Measurements from ENCODE around the gene PREX1. TPM values are rescaled to one million over a fixed set of nuclear protein-coding genes. Genes with fewer than 3 reads are reported as not detected.
"Not testable (repeated sequence)": the region's sequence is repeated elsewhere in the genome, so short reads cannot be mapped to it uniquely, and the experiment has no call there.

The PREX1 gene
- total RNA-seq, 1 donor from 2014 or later: 80.3 TPM

DNA sequence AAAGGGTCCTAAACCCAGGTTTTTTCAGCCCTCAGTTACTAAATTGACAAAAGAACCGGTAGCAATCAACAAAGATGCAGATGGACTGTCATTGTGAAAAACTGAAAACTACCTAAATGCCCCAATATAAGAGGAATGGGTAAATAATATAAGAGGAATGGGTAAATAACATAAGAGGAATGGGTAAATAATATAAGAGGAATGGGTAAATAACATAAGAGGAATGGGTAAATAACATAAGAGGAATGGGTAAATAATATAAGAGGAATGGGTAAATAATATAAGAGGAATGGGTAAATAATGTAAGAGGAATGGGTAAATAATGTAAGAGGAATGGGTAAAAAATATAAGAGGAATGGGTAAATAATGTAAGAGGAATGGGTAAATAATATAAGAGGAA lies 15.7 kb downstream of the PREX1 start:
- H3K27ac Mint-ChIP-seq; DNase-seq (ENCODE audit: low spot score); H3K9me3 Mint-ChIP-seq; H3K27me3 Mint-ChIP-seq (ENCODE audit: low read depth); intact Hi-C loops (cut with micrococcal nuclease); H3K4me3 Mint-ChIP-seq (ENCODE audit: low read depth): not testable (repeated sequence)
- Mint-ChIP-seq H3K4me1 (ENCODE audit: low read depth) (peaks cover 19% of the 10 kb centered on the region), H3K36me3 (ENCODE audit: low read depth) (peaks cover 40% of the 10 kb centered on the region)

DNA sequence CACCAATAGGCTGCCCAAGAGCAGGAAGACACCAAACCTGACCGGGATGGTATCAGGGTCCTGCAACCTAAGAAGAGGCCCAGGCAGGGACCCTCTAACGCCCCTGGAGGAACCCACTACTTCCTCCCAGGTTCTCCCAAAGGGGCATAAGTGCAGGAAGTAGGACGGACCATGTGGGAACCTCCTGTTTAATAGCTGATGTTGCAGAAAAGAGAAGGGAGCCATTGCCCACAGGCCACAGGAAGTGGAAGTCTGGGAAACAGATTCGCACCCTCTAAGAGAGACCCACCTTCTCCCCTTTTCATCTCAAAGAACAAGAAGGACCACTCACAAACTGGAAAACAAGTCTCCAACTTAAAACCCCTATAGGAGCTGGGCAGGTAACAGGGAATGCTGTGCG lies 18.1 kb downstream of the PREX1 start:
- H3K36me3 Mint-ChIP-seq (ENCODE audit: low read depth): peaks cover 38% of the 10 kb centered on the region
- H3K4me1 Mint-ChIP-seq (ENCODE audit: low read depth): peaks cover 5% of the 10 kb centered on the region
- intact Hi-C loops (cut with micrococcal nuclease): no loop called here
- no peak for DNase-seq (ENCODE audit: low spot score)
- H3K27ac Mint-ChIP-seq: no peak overlapping the region
- H3K4me3 Mint-ChIP-seq (ENCODE audit: low read depth): no peak overlapping the region
- no peaks in the 10 kb centered on the region for H3K27me3 Mint-ChIP-seq (ENCODE audit: low read depth)
- peaks cover 14% of the 10 kb centered on the region for H3K9me3 Mint-ChIP-seq

DNA sequence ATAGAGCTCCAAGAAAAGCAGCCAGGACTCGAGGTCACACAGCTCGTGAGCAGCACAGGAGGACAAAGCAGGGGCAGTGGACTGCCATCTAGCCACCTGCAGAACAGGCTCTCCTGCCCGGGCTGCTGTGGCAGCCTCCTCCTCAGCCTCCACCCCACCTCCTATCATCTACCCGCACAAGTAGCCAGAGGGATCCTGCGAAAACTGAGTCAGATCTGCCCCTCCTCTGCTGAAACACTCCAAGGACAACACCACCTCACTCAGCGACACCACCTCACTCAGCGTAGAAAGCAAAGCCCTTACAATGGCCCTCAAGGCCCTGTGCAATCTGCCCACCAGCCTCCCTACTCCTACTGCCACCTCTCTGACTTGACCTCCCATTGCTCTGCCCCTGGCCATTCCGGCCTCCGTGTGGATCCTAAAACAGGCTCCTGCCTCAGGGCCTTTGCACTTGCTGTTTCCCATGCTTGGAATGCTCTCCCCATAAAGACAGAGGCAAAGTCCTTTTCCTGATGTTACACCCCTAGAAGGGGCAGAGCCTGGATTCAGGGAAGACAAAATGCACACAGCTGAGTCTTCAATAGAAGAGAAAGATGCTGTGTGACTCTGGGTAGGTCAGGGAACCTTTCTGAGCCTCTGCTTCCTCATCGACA lies 19.3 kb downstream of the PREX1 start:
- H3K27me3 Mint-ChIP-seq (ENCODE audit: low read depth): no peaks in the 10 kb centered on the region
- intact Hi-C loops (cut with micrococcal nuclease): no loop called here
- no peak overlapping the region for H3K4me3 Mint-ChIP-seq (ENCODE audit: low read depth)
- DNase-seq (ENCODE audit: low spot score): no peak
- no peak overlapping the region for H3K27ac Mint-ChIP-seq
- H3K36me3 Mint-ChIP-seq (ENCODE audit: low read depth): peaks cover 45% of the 10 kb centered on the region
- H3K4me1 Mint-ChIP-seq (ENCODE audit: low read depth): peaks cover 4% of the 10 kb centered on the region
- H3K9me3 Mint-ChIP-seq: peaks cover 14% of the 10 kb centered on the region

- Mint-ChIP-seq H3K27ac (no peak overlapping the region), H3K4me1 (ENCODE audit: low read depth) (peaks cover 4% of the 10 kb centered on the region), H3K4me3 (ENCODE audit: low read depth) (no peak overlapping the region), H3K9me3 (peaks cover 14% of the 10 kb centered on the region), H3K27me3 (ENCODE audit: low read depth) (no peaks in the 10 kb centered on the region), H3K36me3 (ENCODE audit: low read depth) (peaks cover 45% of the 10 kb centered on the region)
- no peak for DNase-seq (ENCODE audit: low spot score)
- intact Hi-C loops (cut with micrococcal nuclease): no loop called here
These were observed 20.0 kb downstream of the PREX1 start for GRCh38 chr20:48807586-48808381.

DNA sequence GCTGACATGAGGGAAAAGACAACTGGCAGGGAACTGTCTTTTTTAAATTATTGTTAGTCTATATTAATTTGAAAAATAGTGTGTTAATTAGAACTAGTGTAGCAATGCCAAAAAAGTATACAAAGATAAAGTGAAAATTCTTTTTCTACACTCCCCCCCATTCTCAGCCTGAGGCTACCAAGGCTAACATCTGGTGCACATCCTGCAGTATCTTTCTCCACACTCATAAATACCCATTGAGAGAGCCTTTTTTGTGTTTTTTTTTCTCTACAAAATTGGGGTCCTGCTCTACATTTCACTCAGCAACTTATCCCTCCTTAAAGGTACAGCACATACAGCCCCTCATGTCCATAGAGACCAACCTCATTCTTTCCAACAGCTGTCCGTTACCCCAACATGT lies 20.7 kb downstream of the PREX1 start:
- H3K27me3 Mint-ChIP-seq (ENCODE audit: low read depth): no peaks in the 10 kb centered on the region
- H3K27ac Mint-ChIP-seq: no peak overlapping the region
- peaks cover 45% of the 10 kb centered on the region for H3K36me3 Mint-ChIP-seq (ENCODE audit: low read depth)
- H3K9me3 Mint-ChIP-seq: peaks cover 14% of the 10 kb centered on the region
- no peak for DNase-seq (ENCODE audit: low spot score)
- intact Hi-C loops (cut with micrococcal nuclease): no loop called here
- H3K4me1 Mint-ChIP-seq (ENCODE audit: low read depth): peaks cover 6% of the 10 kb centered on the region
- no peak overlapping the region for H3K4me3 Mint-ChIP-seq (ENCODE audit: low read depth)

DNA sequence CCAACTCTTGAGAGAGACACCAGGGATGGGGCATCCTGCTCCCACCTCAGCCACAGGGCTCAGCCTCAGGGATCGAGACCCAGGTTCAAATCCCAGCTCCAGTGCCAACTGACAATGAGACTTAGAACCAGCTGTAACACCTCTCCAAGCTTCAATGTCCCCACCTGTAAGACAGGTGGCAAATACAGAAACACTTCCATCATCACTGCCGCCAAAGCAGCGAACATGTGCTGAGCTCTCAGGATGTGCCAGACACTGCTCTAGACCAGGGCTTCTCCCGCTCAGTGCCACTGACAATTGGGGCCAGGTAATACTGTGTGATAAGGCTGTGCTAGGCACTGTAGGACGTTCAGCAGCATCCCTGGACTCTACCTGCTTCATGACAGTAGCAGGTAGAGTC lies 22.1 kb downstream of the PREX1 start:
- no peak for DNase-seq (ENCODE audit: low spot score)
- H3K9me3 Mint-ChIP-seq: peaks cover 14% of the 10 kb centered on the region
- H3K36me3 Mint-ChIP-seq (ENCODE audit: low read depth): peaks cover 40% of the 10 kb centered on the region
- H3K27ac Mint-ChIP-seq: no peak overlapping the region
- no peaks in the 10 kb centered on the region for H3K27me3 Mint-ChIP-seq (ENCODE audit: low read depth)
- intact Hi-C loops (cut with micrococcal nuclease): no loop called here
- H3K4me3 Mint-ChIP-seq (ENCODE audit: low read depth): no peak overlapping the region
- peaks cover 1% of the 10 kb centered on the region for H3K4me1 Mint-ChIP-seq (ENCODE audit: low read depth)

GRCh38 chr20:48805286-48805685 lies 22.5 kb downstream of the PREX1 start:
- H3K36me3 Mint-ChIP-seq (ENCODE audit: low read depth): peaks cover 40% of the 10 kb centered on the region
- H3K27ac Mint-ChIP-seq: no peak overlapping the region
- peaks cover 1% of the 10 kb centered on the region for H3K4me1 Mint-ChIP-seq (ENCODE audit: low read depth)
- H3K27me3 Mint-ChIP-seq (ENCODE audit: low read depth): no peaks in the 10 kb centered on the region
- H3K9me3 Mint-ChIP-seq: peaks cover 14% of the 10 kb centered on the region
- no peak overlapping the region for H3K4me3 Mint-ChIP-seq (ENCODE audit: low read depth)
- intact Hi-C loops (cut with micrococcal nuclease): no loop called here
- no peak for DNase-seq (ENCODE audit: low spot score)

DNA sequence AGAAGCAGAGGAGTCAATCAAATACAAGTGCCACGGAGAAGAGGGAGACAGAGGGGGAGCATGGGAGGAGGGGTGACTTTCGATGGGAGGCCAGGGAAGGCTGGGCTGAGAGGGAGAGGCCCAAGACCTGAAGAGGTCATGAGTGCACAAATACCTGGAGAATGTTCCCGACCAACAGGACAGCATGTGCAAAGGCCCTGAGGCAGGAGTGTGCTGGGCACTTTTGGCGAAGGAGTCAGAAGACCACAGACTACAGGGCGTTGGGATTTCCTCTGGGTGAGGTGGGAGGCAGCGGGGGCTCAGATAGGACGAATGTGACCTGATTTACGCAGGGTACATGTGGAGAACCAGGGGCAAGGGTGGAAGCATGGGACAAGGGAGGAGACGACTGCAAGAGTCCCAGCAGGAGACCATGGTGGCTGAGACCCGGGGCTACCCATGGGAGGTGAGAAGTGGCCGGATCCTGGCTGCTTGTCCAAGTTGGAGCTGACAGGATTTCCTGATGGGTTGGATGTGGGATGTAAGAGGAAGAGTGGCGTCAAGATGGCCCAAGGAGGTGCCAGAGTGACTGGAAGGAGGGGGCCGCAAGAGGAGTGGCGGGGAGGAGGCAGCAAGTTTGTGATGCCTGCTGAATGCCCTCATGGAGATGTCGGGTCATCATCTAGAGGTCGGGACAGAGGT lies 23.4 kb downstream of the PREX1 start:
- H3K4me3 Mint-ChIP-seq (ENCODE audit: low read depth): no peak overlapping the region
- H3K9me3 Mint-ChIP-seq: peaks cover 14% of the 10 kb centered on the region
- no peak overlapping the region for H3K27ac Mint-ChIP-seq
- H3K27me3 Mint-ChIP-seq (ENCODE audit: low read depth): no peaks in the 10 kb centered on the region
- intact Hi-C loops (cut with micrococcal nuclease): no loop called here
- DNase-seq (ENCODE audit: low spot score): no peak
- H3K4me1 Mint-ChIP-seq (ENCODE audit: low read depth): peaks cover 1% of the 10 kb centered on the region
- peaks cover 40% of the 10 kb centered on the region for H3K36me3 Mint-ChIP-seq (ENCODE audit: low read depth)

DNA sequence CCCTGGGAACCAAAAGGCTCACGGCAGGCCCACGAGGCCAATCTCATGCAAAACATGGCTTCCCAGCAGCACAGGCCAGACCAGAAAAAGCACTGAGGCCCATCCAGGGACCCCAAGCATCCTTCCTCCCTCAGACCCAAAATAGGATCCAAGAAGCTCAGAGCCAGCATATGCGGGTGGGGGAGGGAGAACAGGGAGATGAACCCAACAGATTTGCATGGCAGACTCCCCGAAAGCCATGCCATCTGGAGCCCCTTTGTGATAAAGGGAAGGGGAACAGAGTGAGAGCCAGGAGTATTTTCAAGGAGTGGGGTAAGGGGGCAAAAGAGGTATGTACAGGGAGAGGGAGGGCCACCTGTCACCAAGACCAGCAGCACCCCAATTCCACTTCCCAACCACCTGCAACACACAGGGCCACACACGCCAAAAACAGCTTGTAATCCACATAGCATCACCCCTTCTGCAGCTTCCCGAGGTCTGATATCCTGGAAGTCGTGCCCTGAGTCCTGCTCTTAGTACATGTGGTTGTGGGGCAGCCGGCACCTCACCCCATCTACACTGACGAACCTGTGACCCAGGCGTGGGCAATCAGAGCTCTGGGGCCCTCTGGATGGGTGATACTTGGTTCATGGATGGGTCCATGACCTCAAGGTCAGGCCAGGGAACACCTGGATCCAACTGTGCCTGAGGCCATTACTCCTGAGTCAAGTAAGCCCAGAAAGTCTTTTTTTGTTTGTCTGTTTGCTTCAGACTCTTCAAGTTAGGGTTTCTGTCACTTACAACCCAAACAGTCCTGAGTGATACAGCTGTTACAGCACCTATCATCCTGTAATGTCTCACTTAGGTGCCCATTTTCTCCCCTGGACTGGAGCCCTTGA lies 24.4 kb downstream of the PREX1 start:
- no peak for DNase-seq (ENCODE audit: low spot score)
- intact Hi-C loops (cut with micrococcal nuclease): no loop called here
- no peak overlapping the region for H3K27ac Mint-ChIP-seq
- peaks cover 14% of the 10 kb centered on the region for H3K9me3 Mint-ChIP-seq
- H3K27me3 Mint-ChIP-seq (ENCODE audit: low read depth): no peaks in the 10 kb centered on the region
- peaks cover 1% of the 10 kb centered on the region for H3K4me1 Mint-ChIP-seq (ENCODE audit: low read depth)
- no peak overlapping the region for H3K4me3 Mint-ChIP-seq (ENCODE audit: low read depth)
- H3K36me3 Mint-ChIP-seq (ENCODE audit: low read depth): peaks cover 34% of the 10 kb centered on the region

DNA sequence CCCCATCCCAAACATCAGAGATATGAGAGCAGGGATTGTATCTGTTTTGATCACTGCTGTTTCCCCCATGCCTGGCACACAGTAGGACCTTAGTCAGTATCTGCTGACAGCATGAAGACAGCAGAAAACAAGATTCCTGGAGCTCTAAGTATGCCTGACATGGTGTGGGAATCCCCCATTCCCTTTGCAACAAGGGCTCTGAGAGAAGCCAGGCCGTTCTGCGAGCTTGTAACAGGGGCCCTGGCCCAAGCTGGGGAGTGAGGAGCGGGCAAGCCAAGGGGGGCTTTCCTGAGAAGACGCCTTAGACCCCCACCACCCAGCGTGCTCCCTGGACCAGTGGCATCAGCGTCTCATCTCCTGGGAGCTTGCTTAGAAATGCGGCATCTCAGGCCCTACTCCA lies 25.2 kb downstream of the PREX1 start:
- no peaks in the 10 kb centered on the region for H3K27me3 Mint-ChIP-seq (ENCODE audit: low read depth)
- peaks cover 1% of the 10 kb centered on the region for H3K4me1 Mint-ChIP-seq (ENCODE audit: low read depth)
- no peak overlapping the region for H3K4me3 Mint-ChIP-seq (ENCODE audit: low read depth)
- no peak for DNase-seq (ENCODE audit: low spot score)
- intact Hi-C loops (cut with micrococcal nuclease): no loop called here
- peaks cover 14% of the 10 kb centered on the region for H3K9me3 Mint-ChIP-seq
- H3K36me3 Mint-ChIP-seq (ENCODE audit: low read depth): peaks cover 26% of the 10 kb centered on the region
- H3K27ac Mint-ChIP-seq: no peak overlapping the region

GRCh38 chr20:48802216-48802615 lies 25.6 kb downstream of the PREX1 start:
- Mint-ChIP-seq H3K4me1 (ENCODE audit: low read depth) (peaks cover 1% of the 10 kb centered on the region), H3K4me3 (ENCODE audit: low read depth) (no peak overlapping the region), H3K9me3 (peaks cover 10% of the 10 kb centered on the region), H3K36me3 (ENCODE audit: low read depth) (peaks cover 22% of the 10 kb centered on the region), H3K27ac (no peak overlapping the region), H3K27me3 (ENCODE audit: low read depth) (no peaks in the 10 kb centered on the region)
- DNase-seq (ENCODE audit: low spot score): no peak
- intact Hi-C loops (cut with micrococcal nuclease): no loop called here

GRCh38 chr20:48801197-48801596 lies 26.6 kb downstream of the PREX1 start:
- intact Hi-C loops (cut with micrococcal nuclease): no loop called here
- H3K27me3 Mint-ChIP-seq (ENCODE audit: low read depth): no peaks in the 10 kb centered on the region
- no peaks in the 10 kb centered on the region for H3K9me3 Mint-ChIP-seq
- DNase-seq (ENCODE audit: low spot score): no peak
- H3K4me3 Mint-ChIP-seq (ENCODE audit: low read depth): no peak overlapping the region
- H3K36me3 Mint-ChIP-seq (ENCODE audit: low read depth): peaks cover 12% of the 10 kb centered on the region
- no peak overlapping the region for H3K27ac Mint-ChIP-seq
- H3K4me1 Mint-ChIP-seq (ENCODE audit: low read depth): peaks cover 1% of the 10 kb centered on the region

Data from activated T-helper 2 cell treated with anti-CD3 and anti-CD28 coated beads, Interferon-gamma antibody, Interleukin-2, Interleukin-4, amounts not matched to agents 10 μg/mL and 5 μg/mL and 100 μg/mL, durations not matched to agents 14 hours and 24 hours and 36 hours (primary cell).